ENCODE data around the gene EMC1. TPM values are rescaled to one million over a fixed set of nuclear protein-coding genes. Genes with fewer than 3 reads are reported as not detected.

Gene EMC1
- polyA plus RNA-seq, 3 donors: 14.7 to 27.1 (median 18.5) TPM

GRCh38 chr1:19191811-19192210 is 59.5 kb downstream of the EMC1 start:
- intact Hi-C loops (cut with micrococcal nuclease): no loop called here

GRCh38 chr1:19190468-19190867 is 60.9 kb downstream of the EMC1 start:
- H3K9me3 Mint-ChIP-seq: peaks cover 0 to 1% (median 0%) of the 10 kb centered on the region in 7 donors
- intact Hi-C loops (cut with micrococcal nuclease): no loop called here

More at GRCh38 chr1:19191811-19192210, 59.5 kb downstream of the EMC1 start:
- H4K20me1 ChIP-seq (ENCODE audit: insufficient read depth, low read length): peaks cover 7% of the 10 kb centered on the region
- H3K9ac ChIP-seq (ENCODE audit: insufficient read depth, low read length, poor library complexity, severe bottlenecking): no peak overlapping the region
- H3K4me1 ChIP-seq (ENCODE audit: control insufficient read depth in 1 of 2, insufficient read depth in 2 of 2, low read length in 2 of 2): no peaks in the 10 kb centered on the region
- WGBS (ENCODE audit: insufficient coverage): 100% methylated on average over 1 of the region's 3 CpGs
- Mint-ChIP-seq H3K9me3 (peaks cover 0 to 1% (median 0%) of the 10 kb centered on the region in 7 donors), H3K4me1 (no peaks in the 10 kb centered on the region), H3K27ac (no peak overlapping the region), H3K27me3 (ENCODE audit: low read depth in 3 of 3) (no peaks in the 10 kb centered on the region), H3K4me3 (no peak overlapping the region), H3K36me3 (peaks cover 76 to 89% of the 10 kb centered on the region in 2 donors)
- no peaks in the 10 kb centered on the region for H3K9me3 ChIP-seq (replicated peaks in 1 of 2; ENCODE audit: control insufficient read depth in 1 of 2, insufficient read depth in 1 of 2, low read length in 2 of 2)
- H3K79me2 ChIP-seq (ENCODE audit: insufficient read depth, low read length): no peaks in the 10 kb centered on the region
- H3K4me3 ChIP-seq (replicated peaks in 1 of 3; ENCODE audit: low read depth in 2 of 3, low read length in 3 of 3): no peak overlapping the region
- TF ChIP-seq CTCF (IDR thresholded peaks at IDR 0.05): no peak
- DNase-seq: no peak
- no peak overlapping the region for H2AFZ ChIP-seq (ENCODE audit: insufficient read depth, low read depth, low read length, poor library complexity, severe bottlenecking)
- no peaks in the 10 kb centered on the region for H3K27me3 ChIP-seq (ENCODE audit: control insufficient read depth in 2 of 2, insufficient read depth in 2 of 2, low read length in 2 of 2)
- no peak overlapping the region for H3K27ac ChIP-seq (ENCODE audit: low read depth in 1 of 2, low read length in 2 of 2)
- no peak overlapping the region for H3K4me2 ChIP-seq (replicated peaks; ENCODE audit: extremely low read depth, low read length, poor library complexity, severe bottlenecking)
- H3K36me3 ChIP-seq (replicated peaks in 1 of 2; ENCODE audit: control insufficient read depth in 1 of 2, insufficient read depth in 2 of 2, low read length in 2 of 2): peaks cover 83 to 92% of the 10 kb centered on the region in 2 donors

More at GRCh38 chr1:19190468-19190867, 60.9 kb downstream of the EMC1 start:
- Mint-ChIP-seq H3K36me3 (peaks cover 77 to 89% of the 10 kb centered on the region in 2 donors), H3K27me3 (ENCODE audit: low read depth in 3 of 3) (no peaks in the 10 kb centered on the region), H3K4me1 (no peaks in the 10 kb centered on the region), H3K4me3 (no peak overlapping the region), H3K27ac (peak overlapping the region in 2 of 7 donors; percentile 29 to 36)
- Histone ChIP-seq H3K4me2 (replicated peaks; ENCODE audit: extremely low read depth, low read length, poor library complexity, severe bottlenecking) (no peak overlapping the region), H3K36me3 (replicated peaks in 1 of 2; ENCODE audit: control insufficient read depth in 1 of 2, insufficient read depth in 2 of 2, low read length in 2 of 2) (peaks cover 83 to 92% of the 10 kb centered on the region in 2 donors), H3K27me3 (ENCODE audit: control insufficient read depth in 2 of 2, insufficient read depth in 2 of 2, low read length in 2 of 2) (no peaks in the 10 kb centered on the region), H3K4me1 (ENCODE audit: control insufficient read depth in 1 of 2, insufficient read depth in 2 of 2, low read length in 2 of 2) (no peaks in the 10 kb centered on the region), H3K27ac (ENCODE audit: low read depth in 1 of 2, low read length in 2 of 2) (no peak overlapping the region), H2AFZ (ENCODE audit: insufficient read depth, low read depth, low read length, poor library complexity, severe bottlenecking) (no peak overlapping the region), H3K9me3 (replicated peaks in 1 of 2; ENCODE audit: control insufficient read depth in 1 of 2, insufficient read depth in 1 of 2, low read length in 2 of 2) (no peaks in the 10 kb centered on the region), H4K20me1 (ENCODE audit: insufficient read depth, low read length) (peaks cover 7% of the 10 kb centered on the region), H3K9ac (ENCODE audit: insufficient read depth, low read length, poor library complexity, severe bottlenecking) (no peak overlapping the region), H3K4me3 (replicated peaks in 1 of 3; ENCODE audit: low read depth in 2 of 3, low read length in 3 of 3) (no peak overlapping the region), H3K79me2 (ENCODE audit: insufficient read depth, low read length) (no peaks in the 10 kb centered on the region)
- no peak for DNase-seq
- no peak for TF ChIP-seq CTCF (IDR thresholded peaks at IDR 0.05)
- WGBS (ENCODE audit: insufficient coverage): 97% methylated on average over 4 of the region's 4 CpGs

Measured in CD14-positive monocyte (primary cell).